HepG2 (cell line): ENCODE data around the gene CLASRP. TPM values are rescaled to one million over a fixed set of nuclear protein-coding genes. Genes with fewer than 3 reads are reported as not detected.

Experiments
- DMAP1 ChIP-seq: IDR thresholded peaks from 2 replicates; pipeline ENCODE4 v1.6.1; 2016
- EEA1 ChIP-seq: sonication (generic); formaldehyde crosslinking; IDR thresholded peaks from 2 replicates; pipeline ENCODE4 v1.5.1; 2020; ENCODE audit warnings: mild to moderate bottlenecking, missing genetic modification reagents, borderline replicate concordance
- ELF3 ChIP-seq: IDR thresholded peaks from 2 replicates; pipeline ENCODE4 v1.6.1; 2016; ENCODE audit warnings: missing genetic modification reagents, missing compliant biosample characterization
- ESRRA ChIP-seq: sonication (generic); formaldehyde crosslinking; IDR thresholded peaks from 2 replicates; pipeline ENCODE4 v1.5.1; 2020; ENCODE audit warnings: mild to moderate bottlenecking, low read depth, missing genetic modification reagents
- GATAD1 ChIP-seq: IDR thresholded peaks from 2 replicates; pipeline ENCODE4 v1.6.1; 2016; ENCODE audit warnings: missing genetic modification reagents, missing compliant biosample characterization
- GATAD2A ChIP-seq: IDR thresholded peaks from 2 replicates; pipeline ENCODE4 v1.6.1; 2016
- HOXA3 ChIP-seq: sonication (generic); formaldehyde crosslinking; IDR thresholded peaks from 2 replicates; pipeline ENCODE4 v1.5.0; 2020; ENCODE audit warnings: missing genetic modification reagents
- PLRG1 ChIP-seq: fragments of 450-650 bp; conservative IDR thresholded peaks from 2 replicates; pipeline ENCODE4 v1.6.1; 2016
- PRMT3 ChIP-seq: sonication (generic); formaldehyde crosslinking; IDR thresholded peaks from 2 replicates; pipeline ENCODE4 v1.8.1; 2022; ENCODE audit warnings: low read depth, mild to moderate bottlenecking, moderate library complexity, missing genetic modification reagents, borderline replicate concordance
- ZHX2 ChIP-seq, 2 experiments: sonication (generic) in 1 of 2; formaldehyde crosslinking in 1 of 2; IDR thresholded peaks; 2 replicates each; pipeline versions ENCODE4 v1.6.1 to v1.9.0; 2014 to 2022; ENCODE audit warnings: antibody characterized with exemption in 1 of 2, borderline replicate concordance in 1 of 2, inconsistent platforms in 1 of 2, low read depth in 1 of 2, missing genetic modification reagents in 1 of 2
- ZNF18 ChIP-seq: sonication (generic); formaldehyde crosslinking; IDR thresholded peaks from 2 replicates; pipeline ENCODE4 v1.8.0; 2022; ENCODE audit warnings: mild to moderate bottlenecking, missing genetic modification reagents; ENCODE audit not compliant: insufficient replicate concordance
- ZNF451 ChIP-seq: sonication (generic); formaldehyde crosslinking; IDR thresholded peaks from 2 replicates; pipeline ENCODE4 v1.5.0; 2020; ENCODE audit warnings: mild to moderate bottlenecking, missing genetic modification reagents
- ZNF503 ChIP-seq: sonication (generic); formaldehyde crosslinking; IDR thresholded peaks from 2 replicates; pipeline ENCODE4 v1.4.0; 2020; ENCODE audit warnings: missing genetic modification reagents
- ZNF788 ChIP-seq: sonication (generic); formaldehyde crosslinking; IDR thresholded peaks from 2 replicates; pipeline ENCODE4 v1.5.0; 2020; ENCODE audit warnings: mild to moderate bottlenecking, missing genetic modification reagents, borderline replicate concordance
- polyA plus RNA-seq, 8 experiments: library from polyadenylated mRNA; depleted of rRNA in 3 of 8; stranded (reverse) in 7 of 8; unstranded in 1 of 8; fragments of >200 nt; fragmentation: Illumina TruSeq in 4 of 8; extraction: Trizol in 4 of 8; gene quantifications; 2 replicates each; pipeline versions ENCODE4 v1.2.1 to v1.2.3, GENCODE V29; 2011 to 2016; ENCODE audit warnings: low read depth in 4 of 8, missing spikeins in 1 of 8, mixed read lengths in 1 of 8; ENCODE audit not compliant: insufficient read depth in 1 of 8
- total RNA-seq, 5 experiments: library from RNA; depleted of rRNA; stranded (reverse); fragments of >200 nt; fragmentation: Illumina TruSeq; extraction: Trizol; gene quantifications; 2 replicates each; pipeline ENCODE4 v1.2.3, GENCODE V29; 2016; ENCODE audit warnings: low read depth in 1 of 5
- TF ChIP-seq, protein P1 (sequence below): sonication (generic); formaldehyde crosslinking; IDR thresholded peaks from 2 replicates; pipeline ENCODE4 v1.8.0; 2022; ENCODE audit warnings: mild to moderate bottlenecking, missing genetic modification reagents
- TF ChIP-seq, protein P2 (sequence below): sonication (generic); formaldehyde crosslinking; IDR thresholded peaks from 2 replicates; pipeline ENCODE4 v1.4.0; 2020; ENCODE audit warnings: mild to moderate bottlenecking, missing genetic modification reagents

The CLASRP gene
- total and polyA plus RNA-seq, 2 of the 13 experiments (the other 11 are each of a cell fraction or from before 2014, with no cell fraction given): 32.0 to 51.4 TPM

DNA sequence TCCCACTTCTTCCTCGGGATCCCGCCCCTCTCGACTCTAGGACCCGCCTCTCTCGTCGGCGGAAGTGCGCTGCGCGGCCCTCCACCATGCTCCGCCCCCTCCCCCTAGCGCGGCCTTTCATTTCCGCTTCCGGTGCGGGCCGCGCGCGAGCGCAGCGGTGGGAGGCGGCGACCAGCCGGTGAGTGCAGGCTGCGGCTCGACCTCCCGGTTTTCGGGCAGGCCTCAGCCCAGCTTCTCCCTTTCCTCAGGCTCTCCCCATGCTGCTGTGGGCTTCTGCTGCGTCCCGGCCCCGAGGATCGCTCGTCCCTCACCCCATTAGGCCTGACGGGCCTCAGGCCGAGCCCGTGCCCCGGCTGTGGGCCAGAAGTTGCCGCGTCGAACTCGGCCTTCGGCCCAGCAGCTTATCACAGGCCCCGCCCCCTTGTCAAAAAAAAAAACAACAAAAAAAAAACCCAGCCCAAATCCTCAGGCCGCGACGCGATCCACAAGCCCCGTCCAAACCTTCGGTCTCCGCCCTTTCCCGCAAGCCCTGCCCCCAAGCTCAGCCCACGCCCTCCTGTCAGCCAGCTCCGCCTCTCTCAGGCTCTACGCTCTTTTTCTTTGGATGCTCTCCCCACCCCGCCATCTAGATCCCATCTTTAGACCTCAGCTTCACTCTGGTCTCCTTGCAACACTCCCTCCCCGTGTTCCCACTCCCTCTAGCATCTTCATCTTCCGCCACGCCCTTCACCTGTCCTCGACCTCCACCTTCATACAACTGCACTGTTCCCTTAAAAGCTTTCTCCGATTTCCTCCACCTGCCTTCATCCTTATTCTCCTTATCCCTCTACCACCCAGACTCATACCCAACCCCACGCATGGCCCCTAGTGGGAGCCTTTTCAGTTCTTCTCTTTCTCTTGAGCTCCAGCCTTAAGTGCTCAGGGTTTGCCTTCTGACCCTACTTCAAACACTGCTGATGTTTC, at the start of gene CLASRP (continued):
- TF ChIP-seq ZNF18 (CRISPR knock-in tag): no peak
- peak; percentile 77 for TF ChIP-seq DMAP1 (CRISPR knock-in tag)
- TF ChIP-seq GATAD1 (CRISPR knock-in tag): peak; percentile 92
- TF ChIP-seq PRMT3 (CRISPR knock-in tag): no peak
- TF ChIP-seq PLRG1: no peak
- TF ChIP-seq ZNF503: 0 out of 2 replicates have a peak, but pooled peaks have one; percentile 62
- peak; percentile 87; the same call in 1 of the 2 replicates for TF ChIP-seq EEA1 (CRISPR knock-in tag)
- 0 out of 2 replicates have a peak, but pooled peaks have one; percentile 58 for TF ChIP-seq ZHX2 (IDR thresholded peaks at IDR 0.05; ENCODE audit: low read depth)
- TF ChIP-seq ZHX2 (CRISPR knock-in tag; IDR thresholded peaks at IDR 0.05; ENCODE audit: borderline replicate concordance): peak; percentile 75; the same call in 1 of the 2 replicates
- peak; percentile 87 for TF ChIP-seq HOXA3 (CRISPR knock-in tag)
- TF ChIP-seq ESRRA (CRISPR knock-in tag): peak; percentile 52; the same call in 1 of the 2 replicates
- TF ChIP-seq GATAD2A (CRISPR knock-in tag): 0 out of 2 replicates have a peak, but pooled peaks have one; percentile 21
- TF ChIP-seq ZNF451 (CRISPR knock-in tag): peak; percentile 88
- TF ChIP-seq, protein P1, sequence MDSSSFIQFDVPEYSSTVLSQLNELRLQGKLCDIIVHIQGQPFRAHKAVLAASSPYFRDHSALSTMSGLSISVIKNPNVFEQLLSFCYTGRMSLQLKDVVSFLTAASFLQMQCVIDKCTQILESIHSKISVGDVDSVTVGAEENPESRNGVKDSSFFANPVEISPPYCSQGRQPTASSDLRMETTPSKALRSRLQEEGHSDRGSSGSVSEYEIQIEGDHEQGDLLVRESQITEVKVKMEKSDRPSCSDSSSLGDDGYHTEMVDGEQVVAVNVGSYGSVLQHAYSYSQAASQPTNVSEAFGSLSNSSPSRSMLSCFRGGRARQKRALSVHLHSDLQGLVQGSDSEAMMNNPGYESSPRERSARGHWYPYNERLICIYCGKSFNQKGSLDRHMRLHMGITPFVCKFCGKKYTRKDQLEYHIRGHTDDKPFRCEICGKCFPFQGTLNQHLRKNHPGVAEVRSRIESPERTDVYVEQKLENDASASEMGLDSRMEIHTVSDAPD (CRISPR knock-in tag): no peak
- peak; percentile 86 for TF ChIP-seq ELF3
- TF ChIP-seq, protein P2, sequence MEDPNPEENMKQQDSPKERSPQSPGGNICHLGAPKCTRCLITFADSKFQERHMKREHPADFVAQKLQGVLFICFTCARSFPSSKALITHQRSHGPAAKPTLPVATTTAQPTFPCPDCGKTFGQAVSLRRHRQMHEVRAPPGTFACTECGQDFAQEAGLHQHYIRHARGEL: peak; percentile 47; the same call in 1 of the 2 replicates
- TF ChIP-seq ZNF788 (CRISPR knock-in tag): peak; percentile 73; the same call in 1 of the 2 replicates
